NCI-H2227 treated with DMSO at 0.1 percent for 48 hours (cell line): ENCODE data around the gene OR8I2.
"Not testable (repeated sequence)": the region's sequence is repeated elsewhere in the genome, so short reads cannot be mapped to it uniquely, and the experiment has no call there.

ENCODE experiments used
- DNase-seq: peaks from one replicate; lab custom pipeline; 2025; lab: John Stamatoyannopoulos, UW

Gene OR8I2

DNA sequence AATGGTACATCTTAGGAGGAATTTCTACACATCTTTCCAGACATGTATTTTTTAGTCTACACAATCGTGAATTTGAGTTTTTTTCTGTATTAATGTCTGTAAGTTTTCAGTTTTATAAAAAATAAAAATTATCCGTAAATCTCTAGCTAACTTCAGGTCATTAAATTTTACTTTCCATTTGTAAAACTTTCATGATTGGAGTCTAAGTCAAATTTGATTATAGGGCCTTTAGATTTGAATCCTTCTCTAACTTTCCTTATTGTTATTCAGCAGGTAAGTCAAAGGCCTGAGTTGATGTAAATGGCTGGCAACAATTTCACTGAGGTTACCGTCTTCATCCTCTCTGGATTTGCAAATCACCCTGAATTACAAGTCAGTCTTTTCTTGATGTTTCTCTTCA is at the start of gene OR8I2:
TSS of gene OR8I2 (plus strand) at position 301 of the 400 bp plus-strand sequence. CDS start at position 301, 0 bp downstream.
- no peak for DNase-seq

GRCh38 chr11:56045538-56045937 is 47.6 kb upstream of the OR8I2 start:
- no peak for DNase-seq

- DNase-seq, result no peak
Measured at GRCh38 chr11:56048480-56048879, 44.6 kb upstream of the OR8I2 start.

- DNase-seq, result no peak
Measured at GRCh38 chr11:56049487-56049886, 43.6 kb upstream of the OR8I2 start.

DNA sequence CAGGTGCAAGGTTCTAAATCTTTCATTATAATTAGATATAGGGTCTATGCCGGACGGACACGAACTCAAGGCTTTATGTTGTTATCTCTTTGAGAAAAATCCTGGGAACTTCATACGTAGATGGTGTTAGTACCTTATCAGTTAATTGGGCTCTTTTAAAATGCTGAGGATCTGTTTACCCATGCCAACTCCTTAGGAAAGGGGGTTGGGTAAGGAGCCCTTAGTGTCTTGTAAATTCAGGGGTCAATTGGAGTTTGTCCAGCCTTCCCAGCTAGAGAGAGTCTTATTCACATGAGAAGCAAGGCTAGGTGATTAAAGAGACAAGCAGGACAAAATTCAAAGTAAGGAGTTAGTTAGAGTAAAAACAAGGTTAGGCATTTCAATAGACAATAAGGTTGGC is 36.7 kb upstream of the OR8I2 start:
- not testable (repeated sequence) for DNase-seq

- not testable (repeated sequence) for DNase-seq
Measured at GRCh38 chr11:56057661-56058237, 35.4 kb upstream of the OR8I2 start.

GRCh38 chr11:56058260-56058780 is 34.8 kb upstream of the OR8I2 start:
- DNase-seq, result not testable (repeated sequence)

DNA sequence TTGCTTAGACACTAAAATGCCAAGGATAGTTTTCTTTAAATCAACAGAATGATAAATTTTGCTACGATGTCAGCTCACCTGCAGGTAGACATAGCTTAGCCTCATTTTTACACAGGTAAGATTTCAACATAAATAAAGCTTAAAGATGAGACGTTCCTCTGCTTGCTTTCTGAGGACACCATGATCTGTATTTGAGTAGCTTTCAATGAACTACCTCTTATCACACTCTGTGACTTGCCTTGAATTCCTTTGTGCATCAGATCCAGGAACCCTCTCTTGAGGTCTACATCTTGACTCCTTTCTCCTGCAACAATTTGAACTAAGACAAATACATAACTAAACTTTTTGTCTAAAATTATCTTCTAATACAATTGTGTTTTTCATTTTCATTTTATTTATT is 26.1 kb upstream of the OR8I2 start:
- no peak for DNase-seq

DNA sequence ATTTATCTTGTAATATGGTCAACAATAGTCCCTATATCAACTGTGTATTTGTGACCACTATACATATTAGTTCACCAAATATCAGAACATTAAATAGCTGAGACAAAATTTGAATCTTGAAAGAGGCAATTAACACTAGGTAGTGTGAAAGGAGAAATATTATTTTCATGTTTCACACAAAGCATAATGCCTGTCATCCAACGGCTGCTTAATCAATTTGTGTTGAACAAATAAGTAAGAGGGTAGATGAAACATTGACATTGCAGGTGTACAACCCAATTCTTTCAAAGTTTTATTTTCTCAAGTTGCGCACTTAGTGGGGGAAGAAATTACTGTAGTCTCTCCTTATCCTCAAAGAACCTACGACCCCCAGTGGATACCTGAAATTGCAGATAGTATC is 3.4 kb upstream of the OR8I2 start:
- DNase-seq, result no peak

GRCh38 chr11:56103210-56103737 is 10.2 kb downstream of the OR8I2 start, which contains the start of gene OR8H2:
Gene OR8H2 (plus strand): TSS chr11:56103687. CDS start chr11:56105043, 1,356 bp downstream.
- DNase-seq, result no peak

DNA sequence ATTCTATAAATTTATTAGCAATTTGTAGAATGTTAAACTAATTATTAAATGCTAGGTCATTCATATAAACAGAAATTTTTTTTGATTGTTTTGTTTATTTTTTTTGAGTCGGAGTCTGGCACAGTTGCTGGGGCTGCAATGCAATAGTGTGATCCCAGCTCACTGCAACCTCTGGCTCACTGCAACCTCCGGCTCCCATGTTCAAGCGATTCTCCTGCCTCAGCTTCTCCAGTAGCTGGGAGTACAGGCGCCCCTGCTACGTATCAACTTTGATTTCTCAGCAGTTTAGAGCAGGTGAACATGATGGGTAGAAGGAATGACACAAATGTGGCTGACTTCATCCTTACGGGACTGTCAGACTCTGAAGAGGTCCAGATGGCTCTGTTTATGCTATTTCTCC is 29.0 kb downstream of the OR8I2 start, which contains the start of gene OR8H3:
TSS of gene OR8H3 (plus strand) at position 301 of the 400 bp plus-strand sequence. CDS start at position 301, 0 bp downstream.
- no peak for DNase-seq

DNA sequence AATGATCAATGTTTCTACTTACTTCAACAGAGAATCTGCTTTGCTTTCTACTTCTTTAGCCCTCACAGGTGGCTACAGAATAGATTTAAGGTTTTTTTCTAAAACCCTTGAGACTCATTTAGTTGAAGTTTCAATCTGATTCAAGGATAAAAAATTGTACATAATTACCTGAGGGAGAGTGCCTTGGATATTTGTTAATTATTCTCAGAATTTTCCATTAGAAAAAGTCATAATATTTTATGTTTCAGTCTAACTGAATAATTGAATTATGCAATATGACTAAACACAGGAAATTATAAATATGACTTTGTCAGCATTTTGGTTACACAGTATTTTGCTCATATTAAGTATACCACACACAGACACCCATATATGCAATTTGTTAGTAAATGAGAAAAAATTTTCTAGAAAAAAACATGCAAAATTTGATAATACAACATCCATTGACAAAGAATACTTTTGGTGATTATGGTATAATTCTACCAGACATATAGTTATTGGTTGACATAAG is 47.1 kb downstream of the OR8I2 start, which contains the start of gene OR8J3:
TSS of gene OR8J3 (minus strand) at position 51 of the 511 bp plus-strand sequence. CDS start 2,483 bp downstream, outside the sequence.
- no peak for DNase-seq

GRCh38 chr11:56143681-56144080 is 50.6 kb downstream of the OR8I2 start:
- DNase-seq, result not testable (repeated sequence)
